Cardiac septum (tissue), 1 donor: ENCODE measurements around the gene MTSS2. TPM values are rescaled to one million over a fixed set of nuclear protein-coding genes. Genes with fewer than 3 reads are reported as not detected.

ENCODE experiments used
- DNase-seq: peaks from one replicate; pipeline ENCODE4 v3.0.0-alpha.2; 2020; ENCODE audit warnings: low spot score
- intact Hi-C: fragments of 100-400 bp; cut with DNase I; formaldehyde crosslinking; loops from one replicate; pipeline ENCODE4 v1.14.0; 2022
- total RNA-seq: library from RNA; stranded (reverse); fragmentation: NEBNext Ultra II Directional; extraction: Animal tissue kit (Norgen Biotek cat#: 25700); gene quantifications from one replicate; pipeline ENCODE4 v1.2.1, GENCODE V29; 2021
- donor health status: DM: no; HTN: no; CAD: no.

Gene MTSS2
- total RNA-seq, 1 donor from 2014 or later, result 63.4 TPM

- intact Hi-C loops, result loop anchor here (2.0 kb wide), 1 partner anchor 37 kb away; no protein-coding TSS in a partner anchor
- no peak for DNase-seq
These were observed 3.4 kb upstream of the MTSS2 start for GRCh38 chr16:70689035-70689969.

DNA sequence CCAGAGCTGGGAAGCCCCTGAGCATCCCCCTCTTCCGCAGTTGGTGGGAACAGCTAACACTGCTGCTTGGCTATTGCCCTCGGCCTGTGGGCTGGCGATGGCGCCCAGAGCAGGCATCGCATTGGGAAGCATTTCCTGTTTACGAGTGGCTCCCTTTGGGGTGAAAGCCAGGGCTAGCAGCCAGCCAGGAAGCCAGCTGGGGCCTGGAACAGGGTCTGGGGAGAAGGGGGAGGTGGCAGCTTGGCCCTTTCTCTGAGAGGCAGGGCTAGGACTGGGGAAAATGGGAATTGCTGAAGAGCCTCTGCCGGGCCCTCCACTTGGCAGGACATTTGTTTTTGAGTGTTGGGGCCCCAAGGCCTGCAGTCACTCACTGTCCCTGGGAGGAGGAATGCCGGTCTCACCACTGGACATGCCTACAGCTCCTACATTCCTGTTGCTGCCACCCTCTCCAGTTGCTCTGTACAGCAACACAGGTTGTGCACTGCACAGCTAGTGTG lies 2.4 kb upstream of the MTSS2 start:
- intact Hi-C loops, result loop anchor here (2.0 kb wide), 1 partner anchor 39 kb away; no protein-coding TSS in a partner anchor
- no peak for DNase-seq

DNA sequence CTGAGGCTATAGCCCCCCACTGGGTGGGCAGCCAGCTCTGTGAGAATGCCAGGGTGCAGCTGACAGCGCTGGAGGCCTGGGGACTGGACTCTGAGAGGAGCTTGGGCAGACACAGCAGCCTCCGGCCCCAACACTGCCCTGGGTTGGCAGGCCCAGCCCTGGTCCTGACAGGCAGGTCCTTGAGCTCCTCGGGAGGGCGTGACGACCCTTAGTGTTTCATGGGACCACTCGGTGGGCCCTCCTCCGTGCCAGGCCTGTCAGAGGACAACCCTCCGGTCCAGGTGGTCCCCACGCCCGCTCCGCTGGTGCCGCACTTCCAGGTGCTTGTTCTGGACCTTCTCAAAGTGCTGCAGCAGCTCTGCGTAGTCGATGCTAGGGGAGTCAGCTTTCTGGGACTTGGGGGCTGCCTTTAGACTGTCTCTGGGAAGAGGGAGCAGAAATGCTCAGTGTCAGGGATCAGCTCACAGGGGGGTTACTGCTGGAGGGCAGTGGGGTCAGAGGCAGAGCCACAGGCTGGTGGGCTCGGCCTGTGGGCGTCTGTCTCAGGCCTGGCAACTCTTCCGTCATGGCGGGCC lies 1.9 kb upstream of the MTSS2 start:
- intact Hi-C loops, result loop anchor here (2.0 kb wide), 1 partner anchor 39 kb away; no protein-coding TSS in a partner anchor
- DNase-seq, result no peak

GRCh38 chr16:70687102-70687511 lies 1.3 kb upstream of the MTSS2 start:
- no peak for DNase-seq
- intact Hi-C loops, result no loop called here

- DNase-seq, result no peak
- intact Hi-C loops, result no loop called here
These were observed 686 bp upstream of the MTSS2 start for GRCh38 chr16:70686376-70687101.

DNA sequence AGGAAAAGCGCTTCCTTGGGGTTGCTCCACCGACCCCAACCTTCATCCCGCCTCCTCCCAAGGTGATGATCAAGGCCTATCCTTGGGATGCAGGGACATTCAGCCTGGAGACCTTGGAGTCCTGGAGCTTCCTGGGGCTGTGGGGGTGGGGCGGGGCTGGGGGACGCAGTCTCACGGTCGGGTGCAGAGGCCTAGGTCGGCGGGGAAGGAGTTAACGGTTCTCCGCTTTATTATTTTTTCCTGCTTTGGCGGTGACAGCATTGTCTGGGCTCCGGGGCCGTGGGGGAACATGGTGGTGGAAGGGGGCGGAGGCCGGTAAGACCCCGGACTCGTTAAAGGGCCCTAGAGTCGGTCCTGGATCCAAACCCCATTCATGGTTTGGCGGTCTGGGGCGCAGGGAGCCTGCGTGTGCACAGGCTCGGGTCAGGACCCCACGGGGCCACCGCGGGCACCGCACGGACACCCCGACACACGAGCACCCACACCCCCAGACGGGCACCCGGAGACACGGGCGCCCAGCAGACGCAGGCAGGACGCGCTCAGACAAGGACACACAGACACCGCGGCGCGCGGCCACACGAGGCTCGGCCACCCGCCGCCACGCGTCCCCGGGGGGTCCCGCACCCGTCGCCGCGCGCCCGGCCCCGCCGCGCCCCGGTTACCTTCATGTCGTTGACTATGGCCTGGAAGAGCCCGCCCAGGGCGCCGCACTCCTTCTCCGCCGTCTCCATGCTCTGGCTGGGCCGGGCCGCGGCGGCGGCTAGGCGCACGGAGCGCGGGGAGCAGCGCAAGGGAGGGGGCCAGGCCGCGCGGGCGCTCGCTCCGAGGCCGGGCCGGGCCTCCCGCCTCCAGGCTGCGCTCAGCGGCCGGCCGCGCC lies 554 bp downstream of the MTSS2 start:
- no peak for DNase-seq
- intact Hi-C loops, result no loop called here

GRCh38 chr16:70684146-70685060 lies 1.4 kb downstream of the MTSS2 start:
- intact Hi-C loops, result no loop called here

DNA sequence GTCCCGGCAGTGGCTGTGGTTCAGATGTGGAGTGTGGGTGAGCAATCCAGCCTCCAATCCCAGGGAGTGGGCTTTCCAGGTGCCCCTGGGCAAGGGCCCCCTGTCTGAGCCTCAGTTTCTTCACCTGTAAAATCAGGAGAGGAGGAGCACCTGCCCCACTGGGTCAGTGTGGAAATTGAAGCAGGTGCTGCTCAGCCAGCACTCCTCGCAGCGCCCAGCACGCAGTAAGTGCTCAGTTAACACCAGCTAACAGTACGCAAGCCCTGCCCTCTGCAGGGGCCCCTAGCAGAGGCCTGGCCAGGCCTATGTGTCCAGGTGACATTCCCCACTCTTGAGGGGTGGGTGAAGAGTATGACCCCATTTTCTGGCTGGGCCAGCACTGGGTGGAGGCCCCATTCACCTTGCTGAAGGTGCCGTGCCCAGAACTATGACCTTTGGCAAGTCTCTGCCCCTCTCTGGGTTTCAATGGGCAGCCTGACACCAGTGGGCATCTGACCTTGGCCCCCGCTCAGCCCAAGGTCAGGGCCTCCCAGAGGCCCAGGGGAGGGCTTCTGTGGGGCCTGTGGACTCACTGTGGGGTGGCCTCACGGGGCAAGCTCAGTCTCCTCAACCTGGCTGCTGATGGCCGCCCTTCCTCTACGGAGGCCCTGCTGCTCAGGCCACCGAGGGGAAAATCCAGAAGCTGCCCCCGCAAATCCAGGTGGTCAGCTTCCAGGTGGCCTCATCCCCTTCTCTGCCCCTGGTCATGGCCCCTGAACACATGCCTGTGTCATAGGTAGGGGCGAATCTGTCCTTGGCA lies 2.5 kb downstream of the MTSS2 start:
- intact Hi-C loops, result no loop called here
- no peak for DNase-seq

More at GRCh38 chr16:70684146-70685060, 1.4 kb downstream of the MTSS2 start:
- no peak for DNase-seq

DNA sequence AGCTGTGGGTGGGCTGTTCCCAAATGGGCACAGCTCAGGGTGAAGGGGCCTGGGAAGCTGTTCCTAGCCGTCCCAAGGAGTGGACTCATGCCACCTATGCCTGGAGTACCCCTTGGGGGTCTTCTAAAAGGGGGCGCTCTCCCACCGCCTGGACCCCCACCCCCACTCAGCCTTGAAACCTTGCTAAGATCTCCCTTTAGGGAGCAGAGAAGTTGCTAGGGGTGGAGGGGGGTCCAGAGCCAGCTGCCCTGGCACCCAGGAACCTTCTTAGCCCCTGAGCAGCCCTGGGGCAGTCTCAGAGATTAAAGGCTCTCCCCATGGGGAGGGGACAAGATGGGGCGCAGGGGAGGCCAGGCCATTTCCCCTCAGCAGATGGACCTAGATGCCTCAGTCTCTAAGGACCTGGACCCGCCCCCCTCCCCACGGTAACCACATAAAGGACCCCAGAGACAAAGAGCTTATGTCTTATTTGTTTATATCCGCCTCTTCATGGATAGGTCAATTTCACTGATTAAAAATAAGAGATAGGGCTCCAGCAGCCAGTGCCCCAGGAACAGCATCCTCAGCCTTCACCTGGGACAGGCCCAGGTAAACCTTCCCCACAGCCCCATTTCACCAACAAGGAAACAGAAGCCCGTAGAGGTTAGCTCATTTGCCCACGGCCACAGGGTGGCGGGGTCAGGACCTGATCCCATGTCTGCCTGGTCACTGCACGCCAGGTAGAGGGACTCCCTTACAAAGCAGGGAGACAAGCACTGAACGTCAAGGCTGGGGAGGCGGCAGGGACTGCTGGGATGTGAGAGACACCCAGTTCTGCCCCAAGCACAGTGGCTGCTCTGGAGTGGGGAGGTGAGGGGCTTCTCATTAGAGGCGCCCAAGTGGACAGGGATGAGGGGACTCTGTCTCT lies 3.4 kb downstream of the MTSS2 start:
- intact Hi-C loops, result loop anchor here (1.0 kb wide), 1 partner anchor 56 kb away; no protein-coding TSS in a partner anchor

GRCh38 chr16:70681382-70682238 lies 4.2 kb downstream of the MTSS2 start:
- intact Hi-C loops, result loop anchor here (1.0 to 2.0 kb wide), 2 partner anchors 57 to 89 kb away; no protein-coding TSS in a partner anchor
- no peak for DNase-seq

More for the DNA sequence above, 3.4 kb downstream of the MTSS2 start:
- no peak for DNase-seq

DNA sequence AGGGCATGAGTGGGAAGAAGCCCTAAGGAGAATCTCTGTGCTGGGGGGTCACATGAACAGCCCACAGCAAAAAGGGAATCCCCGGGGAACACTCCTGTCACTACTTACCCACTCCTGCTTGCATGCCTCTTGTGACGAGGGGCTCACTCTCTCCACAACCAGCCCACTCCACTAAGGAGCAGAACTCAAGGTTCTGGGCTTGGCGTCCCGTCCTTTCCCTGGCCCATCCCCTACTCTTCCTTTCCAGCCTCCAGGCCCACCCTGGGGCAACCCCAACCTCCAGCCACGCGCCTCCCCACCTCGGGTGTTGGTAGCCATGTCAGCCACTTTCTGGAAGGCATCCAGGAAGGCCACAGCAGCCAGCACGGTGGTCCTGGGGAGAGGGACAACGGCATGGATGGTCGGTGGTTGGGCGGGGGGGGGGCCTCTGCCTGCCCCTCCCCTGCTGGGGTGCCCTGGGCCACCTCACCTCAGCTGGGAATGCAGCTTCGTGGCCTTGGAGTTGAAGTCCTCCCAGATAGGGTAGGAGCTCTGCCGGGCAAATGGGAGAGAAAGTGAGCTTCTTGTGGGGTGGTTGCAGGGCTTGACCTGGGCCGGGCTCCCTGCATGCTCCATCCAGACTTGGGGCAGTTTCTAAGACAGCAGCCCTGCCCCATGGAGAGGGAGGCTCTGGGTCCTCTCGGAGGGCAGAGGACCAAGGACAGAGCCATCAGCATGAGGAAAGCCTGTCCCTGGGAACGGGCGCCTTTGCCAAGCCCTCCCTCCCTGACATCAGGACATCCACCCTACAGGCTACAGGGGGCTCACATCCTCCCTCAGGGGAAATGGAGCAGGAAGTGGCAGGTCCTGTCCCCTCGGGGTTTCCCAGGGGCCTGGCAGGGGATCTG lies 5.1 kb downstream of the MTSS2 start:
- DNase-seq, result no peak

GRCh38 chr16:70679671-70680494 lies 6.0 kb downstream of the MTSS2 start:
- intact Hi-C loops, result loop anchor here (2.0 kb wide), 1 partner anchor 91 kb away; no protein-coding TSS in a partner anchor

More for the DNA sequence above, 5.1 kb downstream of the MTSS2 start:
- intact Hi-C loops, result loop anchor here (2.0 kb wide), 1 partner anchor 90 kb away; no protein-coding TSS in a partner anchor

More at GRCh38 chr16:70679671-70680494, 6.0 kb downstream of the MTSS2 start:
- no peak for DNase-seq
